Measurements from ENCODE around the gene CHN2.

CHN2 gene

DNA sequence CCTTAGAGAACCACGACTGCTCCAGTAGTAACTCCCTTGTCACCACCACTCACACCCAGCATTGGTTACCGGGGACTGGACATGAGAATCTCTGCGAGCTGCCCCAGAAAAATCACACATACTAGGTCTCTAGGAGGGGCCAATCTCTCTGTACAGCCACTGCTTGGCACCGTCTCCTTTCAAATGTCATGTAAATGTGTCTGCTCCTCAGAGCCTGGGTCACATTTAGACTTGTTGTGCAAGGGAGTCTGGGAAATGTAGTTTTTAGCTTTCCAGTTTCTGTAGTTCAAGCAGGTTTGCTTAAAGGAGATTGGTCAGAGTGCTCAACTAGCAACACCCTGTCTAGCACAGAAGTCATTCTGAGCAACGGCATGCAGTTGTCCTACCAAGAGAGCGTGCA lies 60.0 kb downstream of the CHN2 start:
- TF ChIP-seq, protein P1, sequence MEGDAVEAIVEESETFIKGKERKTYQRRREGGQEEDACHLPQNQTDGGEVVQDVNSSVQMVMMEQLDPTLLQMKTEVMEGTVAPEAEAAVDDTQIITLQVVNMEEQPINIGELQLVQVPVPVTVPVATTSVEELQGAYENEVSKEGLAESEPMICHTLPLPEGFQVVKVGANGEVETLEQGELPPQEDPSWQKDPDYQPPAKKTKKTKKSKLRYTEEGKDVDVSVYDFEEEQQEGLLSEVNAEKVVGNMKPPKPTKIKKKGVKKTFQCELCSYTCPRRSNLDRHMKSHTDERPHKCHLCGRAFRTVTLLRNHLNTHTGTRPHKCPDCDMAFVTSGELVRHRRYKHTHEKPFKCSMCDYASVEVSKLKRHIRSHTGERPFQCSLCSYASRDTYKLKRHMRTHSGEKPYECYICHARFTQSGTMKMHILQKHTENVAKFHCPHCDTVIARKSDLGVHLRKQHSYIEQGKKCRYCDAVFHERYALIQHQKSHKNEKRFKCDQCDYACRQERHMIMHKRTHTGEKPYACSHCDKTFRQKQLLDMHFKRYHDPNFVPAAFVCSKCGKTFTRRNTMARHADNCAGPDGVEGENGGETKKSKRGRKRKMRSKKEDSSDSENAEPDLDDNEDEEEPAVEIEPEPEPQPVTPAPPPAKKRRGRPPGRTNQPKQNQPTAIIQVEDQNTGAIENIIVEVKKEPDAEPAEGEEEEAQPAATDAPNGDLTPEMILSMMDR (IDR thresholded peaks at IDR 0.05), result no peak

DNA sequence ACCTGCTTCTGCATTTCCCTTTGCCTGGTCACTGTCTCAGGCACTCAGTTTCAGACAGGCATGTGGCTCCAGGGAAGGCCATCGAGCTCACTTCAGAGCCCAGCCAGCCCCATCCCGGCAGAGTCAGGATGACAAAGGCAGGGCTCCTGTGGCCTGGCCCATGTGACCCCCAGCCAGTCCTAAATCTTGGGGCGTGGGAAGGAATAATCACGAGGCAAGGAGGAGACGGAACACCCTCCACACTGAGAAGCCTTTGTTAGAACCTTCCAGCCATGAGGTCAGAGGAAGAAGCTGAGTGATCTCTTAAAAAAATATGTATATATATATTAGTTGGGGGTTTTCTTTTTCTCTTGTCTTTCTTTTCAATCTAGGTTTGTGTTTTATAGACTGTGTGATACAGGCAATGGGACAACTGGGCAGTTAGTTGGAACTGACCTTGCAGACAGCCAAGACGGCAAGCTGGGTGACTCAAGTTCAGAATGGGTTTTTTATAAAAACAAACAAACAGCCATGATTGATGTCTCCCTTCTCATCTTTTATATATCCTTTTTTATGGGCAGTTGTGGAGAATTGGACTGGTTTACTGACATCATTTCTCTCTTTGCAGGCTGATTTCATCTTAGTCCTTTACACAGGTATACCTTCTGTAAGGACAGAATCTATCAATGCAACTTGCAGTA lies 60.8 kb downstream of the CHN2 start:
- TF ChIP-seq, protein P1 (IDR thresholded peaks at IDR 0.05), result no peak

DNA sequence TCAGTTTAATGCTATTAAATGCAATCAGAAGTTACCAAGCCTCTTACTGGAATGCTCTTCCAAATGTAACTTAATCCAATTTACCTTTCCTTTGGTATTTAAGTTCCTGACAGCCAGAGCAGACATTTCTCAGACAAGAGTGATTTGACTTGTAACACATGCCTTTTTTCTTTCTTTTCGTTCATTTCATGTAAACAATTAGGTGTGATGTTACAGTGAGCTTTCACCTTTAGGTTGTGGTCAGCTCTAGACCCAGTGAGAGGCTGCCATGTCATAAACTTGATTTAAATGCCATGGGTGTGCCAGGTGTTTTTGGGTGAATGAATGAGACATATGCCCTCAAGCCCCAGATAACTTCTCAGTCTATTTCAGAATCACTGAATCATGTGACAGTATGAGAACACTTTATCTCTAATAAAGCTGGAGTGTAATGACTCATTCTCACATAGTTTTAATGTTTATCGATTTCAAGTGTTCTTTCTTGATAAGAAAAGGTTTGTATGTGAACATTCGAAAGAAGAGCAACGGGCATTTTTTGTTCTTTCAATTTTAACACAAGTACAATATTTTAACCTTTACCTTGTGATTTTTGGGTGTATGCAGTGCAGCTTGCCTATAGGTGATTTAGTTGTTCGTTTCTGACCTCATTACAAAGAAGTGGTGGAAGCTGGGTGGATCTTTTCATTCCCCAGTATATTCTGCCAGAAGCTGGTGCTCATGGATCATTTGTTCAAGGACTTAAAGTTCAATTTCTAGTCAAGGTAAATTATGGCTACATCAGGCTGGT lies 61.5 kb downstream of the CHN2 start:
- TF ChIP-seq, protein P1 (IDR thresholded peaks at IDR 0.05), result no peak

DNA sequence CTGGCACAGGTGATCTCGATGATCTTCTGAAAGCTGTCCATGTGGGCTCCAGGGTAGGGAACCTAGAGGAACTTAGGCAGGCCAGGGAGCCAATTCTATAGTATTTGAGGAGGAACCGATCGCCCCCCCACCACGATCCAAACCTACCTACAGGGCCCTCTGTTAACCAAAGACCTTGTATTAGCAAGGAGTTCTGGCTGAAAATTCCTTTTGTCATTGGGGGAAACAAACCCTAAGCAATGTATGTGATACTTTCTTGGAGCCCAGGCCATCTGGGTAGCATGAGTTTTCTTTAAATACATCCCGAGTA lies 62.1 kb downstream of the CHN2 start:
- TF ChIP-seq, protein P1 (IDR thresholded peaks at IDR 0.05), result no peak

DNA sequence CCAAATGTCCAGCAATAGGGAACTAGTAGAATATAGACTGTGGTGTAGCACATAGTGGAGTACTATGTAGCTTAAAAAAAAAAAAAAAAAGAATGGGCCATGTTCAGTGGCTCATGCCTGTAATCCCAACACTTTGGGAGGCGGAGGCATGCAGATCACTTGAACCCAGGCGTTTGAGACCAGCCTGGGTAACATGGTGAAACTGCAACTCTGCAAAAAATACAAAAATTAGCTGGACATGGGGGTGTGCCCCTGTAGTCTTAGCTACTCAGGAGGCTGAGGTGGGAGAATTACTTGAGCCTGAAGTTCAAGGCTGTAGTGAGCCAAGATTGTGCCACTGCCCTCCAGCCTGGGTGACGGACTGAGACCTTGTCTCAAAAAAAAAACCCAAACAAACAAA lies 64.4 kb downstream of the CHN2 start:
- TF ChIP-seq, protein P1 (IDR thresholded peaks at IDR 0.05), result no peak

DNA sequence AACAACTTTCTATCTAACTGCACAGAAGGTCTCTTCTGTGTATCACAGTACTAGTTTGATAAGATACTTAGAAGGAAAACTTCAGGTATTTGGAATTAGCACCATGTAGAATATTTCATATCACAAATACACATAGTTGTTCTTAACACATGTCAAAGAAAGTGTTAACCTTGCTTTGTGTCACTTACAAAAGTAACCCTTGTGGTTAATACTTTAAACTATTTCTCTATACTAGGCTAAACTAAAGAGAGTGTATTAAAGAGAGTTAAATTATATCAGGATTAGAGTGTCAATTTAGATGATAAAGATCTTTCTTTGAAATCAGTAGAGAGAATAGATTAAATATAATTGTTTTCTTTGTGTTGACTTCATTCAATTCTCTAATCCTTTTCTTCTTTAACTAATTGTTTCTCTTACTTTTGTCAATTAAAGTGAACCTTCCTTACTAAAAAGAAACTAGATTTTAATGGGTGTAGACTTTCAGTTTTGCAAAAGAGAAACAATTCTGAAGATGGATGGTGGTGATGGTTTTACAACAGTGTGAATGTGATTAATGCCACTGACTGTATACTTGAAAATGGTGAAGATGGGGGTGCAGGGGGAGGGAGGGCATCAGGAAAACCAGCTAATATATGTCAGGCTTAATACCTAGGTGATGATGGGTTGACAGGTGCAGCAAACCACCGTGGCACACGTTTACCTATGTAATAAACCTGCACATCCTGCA lies 67.8 kb downstream of the CHN2 start:
- TF ChIP-seq, protein P1 (IDR thresholded peaks at IDR 0.05), result no peak

DNA sequence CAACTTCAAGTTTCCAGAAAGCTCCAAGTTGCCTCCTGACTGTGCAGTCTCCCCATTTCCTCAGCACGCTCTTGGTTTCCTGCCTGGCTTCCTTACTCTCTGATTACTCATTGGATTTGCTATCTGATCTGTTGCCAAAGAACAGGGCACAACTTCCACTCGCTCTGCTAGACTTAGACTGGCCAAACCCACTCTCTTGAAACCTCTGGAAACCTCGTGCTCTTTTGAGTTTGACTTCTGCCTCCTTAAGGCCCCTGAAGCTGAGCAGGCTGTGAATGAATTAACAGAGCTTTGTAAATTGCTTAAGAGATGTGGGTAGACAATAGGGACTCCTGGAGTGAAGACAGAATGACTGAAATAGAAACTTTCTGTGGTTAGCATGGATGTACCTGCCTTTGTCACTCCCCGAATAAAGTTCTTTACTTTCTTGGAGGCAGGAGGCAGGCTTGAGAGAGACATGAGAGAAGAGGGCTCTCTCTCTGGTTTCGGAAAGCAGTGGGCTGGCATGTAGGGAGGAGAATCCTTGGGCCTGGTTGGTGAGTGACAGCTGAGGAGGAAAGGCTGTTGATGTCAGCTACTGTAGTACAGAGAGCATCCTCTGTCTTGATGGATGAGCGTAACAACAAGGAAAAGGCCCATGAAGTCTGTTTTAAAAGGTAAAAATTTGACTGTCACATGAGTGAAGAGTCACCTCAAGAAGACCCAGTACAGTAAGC lies 70.8 kb downstream of the CHN2 start:
- TF ChIP-seq, protein P1 (IDR thresholded peaks at IDR 0.05), result no peak
